IMR-90 (cell line): ENCODE results near the gene B4GALT5. TPM values are rescaled to one million over a fixed set of nuclear protein-coding genes. Genes with fewer than 3 reads are reported as not detected.

ENCODE experiments used
- ATAC-seq: fragments of 200-7000 bp; cut with Tn5 transposase; 2 replicates; pipeline ENCODE4 v1.9.1; 2020; ENCODE audit warnings: low read depth, mild to moderate bottlenecking, moderate library complexity
- BruUV-seq: library from RNA; stranded (reverse); fragments of 400-500 nt; replicated peaks from 2 replicates; lab custom pipeline; 2021; lab: Mats Ljungman, UMichigan
- CTCF ChIA-PET: fragments of 300-600 bp; formaldehyde crosslinking; extraction: SDS; loops from one replicate; lab custom pipeline; 2021; ENCODE audit warnings: antibody characterized with exemption; lab: Yijun Ruan, JAX
- POLR2A ChIA-PET: fragments of 300-600 bp; sonication (Branson Sonifier 250); formaldehyde crosslinking; loops from one replicate; lab custom pipeline; 2022; ENCODE audit warnings: antibody characterized with exemption; ENCODE audit not compliant: unreplicated experiment; lab: Charles Lee
- DNase-seq: peaks from one replicate; pipeline ENCODE4 v3.0.0; 2013
- H2AFZ ChIP-seq: replicated peaks from 2 replicates; pipeline ENCODE3; 2013; ENCODE audit warnings: low read length, mild to moderate bottlenecking; ENCODE audit not compliant: poor library complexity
- H2AK5ac ChIP-seq: 2 replicates; pipeline ENCODE4 v1.6.1; 2013; ENCODE audit warnings: low read depth, low read length, inconsistent platforms
- H2AK9ac ChIP-seq: replicated peaks from 2 replicates; pipeline ENCODE3; 2013; ENCODE audit warnings: mild to moderate bottlenecking, low read depth, low read length, moderate library complexity; ENCODE audit not compliant: poor library complexity
- H2BK120ac ChIP-seq: 2 replicates; pipeline ENCODE4 v1.6.1; 2013; ENCODE audit warnings: low read depth, low read length, inconsistent platforms
- H2BK15ac ChIP-seq: 3 replicates; pipeline ENCODE4 v1.6.1; 2013; ENCODE audit warnings: low read depth, low read length, inconsistent platforms
- H2BK20ac ChIP-seq: 2 replicates; pipeline ENCODE4 v1.6.1; 2013; ENCODE audit warnings: low read depth, mild to moderate bottlenecking, inconsistent platforms, low read length, moderate library complexity
- H2BK5ac ChIP-seq: 2 replicates; pipeline ENCODE4 v1.6.1; 2013; ENCODE audit warnings: mild to moderate bottlenecking, low read depth, low read length, inconsistent platforms; ENCODE audit not compliant: poor library complexity, severe bottlenecking
- H3K14ac ChIP-seq: replicated peaks from 2 replicates; pipeline ENCODE4 v1.6.1; 2013; ENCODE audit warnings: low read depth, low read length, inconsistent platforms
- H3K18ac ChIP-seq: 2 replicates; pipeline ENCODE4 v1.6.1; 2013; ENCODE audit warnings: low read depth, low read length, control low read depth
- H3K23ac ChIP-seq: 2 replicates; pipeline ENCODE4 v1.6.1; 2013; ENCODE audit warnings: low read depth, low read length, inconsistent platforms
- H3K27ac ChIP-seq: 2 replicates; pipeline ENCODE4 v1.5.1; 2013; ENCODE audit warnings: mild to moderate bottlenecking, control low read depth, low read length; ENCODE audit not compliant: insufficient read depth
- H3K27me3 ChIP-seq: 2 replicates; pipeline ENCODE4 v1.6.1; 2013; ENCODE audit warnings: low read length; ENCODE audit not compliant: control insufficient read depth, insufficient read depth
- H3K36me3 ChIP-seq: 2 replicates; pipeline ENCODE4 v1.6.1; 2013; ENCODE audit warnings: low read length, mixed read lengths; ENCODE audit not compliant: control insufficient read depth, insufficient read depth
- H3K4ac ChIP-seq: 2 replicates; pipeline ENCODE4 v1.6.1; 2013; ENCODE audit warnings: low read depth, low read length, inconsistent platforms
- H3K4me1 ChIP-seq: 2 replicates; pipeline ENCODE4 v1.6.1; 2013; ENCODE audit warnings: low read length, mixed read lengths; ENCODE audit not compliant: control insufficient read depth, insufficient read depth
- H3K4me2 ChIP-seq: 2 replicates; pipeline ENCODE4 v1.6.1; 2013; ENCODE audit warnings: low read depth, mild to moderate bottlenecking, control low read depth, low read length, moderate library complexity
- H3K4me3 ChIP-seq: 2 replicates; pipeline ENCODE4 v1.5.1; 2013; ENCODE audit warnings: low read depth, mild to moderate bottlenecking, control low read depth, low read length, moderate library complexity; ENCODE audit not compliant: insufficient read depth
- H3K56ac ChIP-seq: 2 replicates; pipeline ENCODE4 v1.6.1; 2013; ENCODE audit warnings: low read length, inconsistent platforms; ENCODE audit not compliant: insufficient read depth; ENCODE audit errors: extremely low read depth
- H3K79me1 ChIP-seq, 2 experiments: 2 replicates each; pipeline ENCODE4 v1.6.1; 2013; ENCODE audit warnings: low read length in 2 of 2, inconsistent platforms in 1 of 2, low read depth in 1 of 2
- H3K9ac ChIP-seq: 2 replicates; pipeline ENCODE4 v1.6.1; 2013; ENCODE audit warnings: low read depth, low read length, control low read depth
- H3K9me1 ChIP-seq: 2 replicates; pipeline ENCODE4 v1.6.1; 2013; ENCODE audit warnings: low read length, inconsistent platforms; ENCODE audit not compliant: insufficient read depth
- H3K9me3 ChIP-seq: 2 replicates; pipeline ENCODE4 v1.6.1; 2013; ENCODE audit warnings: low read length; ENCODE audit not compliant: control insufficient read depth, insufficient read depth
- H4K20me1 ChIP-seq: 2 replicates; pipeline ENCODE4 v1.6.1; 2013; ENCODE audit warnings: low read length, inconsistent platforms; ENCODE audit not compliant: insufficient read depth
- H4K5ac ChIP-seq: 2 replicates; pipeline ENCODE4 v1.6.1; 2013; ENCODE audit warnings: mild to moderate bottlenecking, low read depth, low read length, control low read depth
- H4K8ac ChIP-seq, 2 experiments: 2 replicates each; pipeline ENCODE4 v1.6.1; 2013; ENCODE audit warnings: low read depth in 2 of 2, low read length in 2 of 2, control low read depth in 1 of 2, inconsistent platforms in 1 of 2
- H4K91ac ChIP-seq: 2 replicates; pipeline ENCODE4 v1.6.1; 2013; ENCODE audit warnings: low read depth, low read length, inconsistent platforms; ENCODE audit not compliant: insufficient read depth
- BHLHE40 ChIP-seq: fragments of 150-350 bp; IDR thresholded peaks from 2 replicates; pipeline ENCODE4 v1.6.1; 2016; ENCODE audit warnings: mild to moderate bottlenecking, low read depth, low read length
- CEBPB ChIP-seq: IDR thresholded peaks from 2 replicates; pipeline ENCODE4 v1.6.1; 2012; ENCODE audit warnings: low read depth, low read length, improper control_type of control experiment
- CHD1 ChIP-seq: IDR thresholded peaks from 2 replicates; pipeline ENCODE4 v1.6.1; 2012; ENCODE audit warnings: low read depth, low read length, improper control_type of control experiment
- MAZ ChIP-seq: IDR thresholded peaks from 2 replicates; pipeline ENCODE4 v1.6.1; 2012; ENCODE audit warnings: low read depth, mild to moderate bottlenecking, low read length, improper control_type of control experiment, moderate library complexity, borderline replicate concordance
- MXI1 ChIP-seq: IDR thresholded peaks from 2 replicates; pipeline ENCODE4 v1.6.1; 2012; ENCODE audit warnings: low read depth, mild to moderate bottlenecking, low read length, moderate library complexity, borderline replicate concordance
- WGBS, 2 experiments: methylation state at CpG; one replicate each; pipeline versions ENCODE4 v1.1.5 to v1.1.7; 2013; ENCODE audit warnings: missing lambda C conversion rate in 2 of 2; ENCODE audit not compliant: insufficient read length in 1 of 2; ENCODE audit errors: extremely low coverage in 2 of 2; 5-methylcytosine and 5-hydroxymethylcytosine counted together
- dilution Hi-C: fragments of 300-500 bp; cut with HindIII; formaldehyde crosslinking; loops from one replicate; pipeline ENCODE4 v1.14.3; 2018; ENCODE audit warnings: low sequenced_read_pairs; ENCODE audit not compliant: unreplicated experiment
- in situ Hi-C: fragments of 300-500 bp; cut with MboI; formaldehyde crosslinking; loops from 3 replicates; pipeline ENCODE4 v1.14.3; 2019; ENCODE audit warnings: low sequenced_read_pairs, inconsistent platforms, mixed read lengths
- intact Hi-C: fragments of 100-400 bp; cut with micrococcal nuclease; formaldehyde crosslinking; loops from 2 replicates; pipeline ENCODE4 v1.10.0; 2022
- polyA plus RNA-seq, 3 experiments: library from polyadenylated mRNA; depleted of rRNA; stranded (reverse); fragments of >200 nt; gene quantifications; 2 replicates each; pipeline ENCODE4 v1.2.3, GENCODE V29; 2012; ENCODE audit warnings: low replicate concordance in 1 of 3
- total RNA-seq: library from RNA; depleted of rRNA; stranded (reverse); fragments of >200 nt; gene quantifications from 2 replicates; pipeline ENCODE4 v1.2.3, GENCODE V29; 2012

B4GALT5 gene
- total and polyA plus RNA-seq, 2 of the 4 experiments (the other 2 are of a cell fraction), result 11.3 to 20.4 TPM

DNA sequence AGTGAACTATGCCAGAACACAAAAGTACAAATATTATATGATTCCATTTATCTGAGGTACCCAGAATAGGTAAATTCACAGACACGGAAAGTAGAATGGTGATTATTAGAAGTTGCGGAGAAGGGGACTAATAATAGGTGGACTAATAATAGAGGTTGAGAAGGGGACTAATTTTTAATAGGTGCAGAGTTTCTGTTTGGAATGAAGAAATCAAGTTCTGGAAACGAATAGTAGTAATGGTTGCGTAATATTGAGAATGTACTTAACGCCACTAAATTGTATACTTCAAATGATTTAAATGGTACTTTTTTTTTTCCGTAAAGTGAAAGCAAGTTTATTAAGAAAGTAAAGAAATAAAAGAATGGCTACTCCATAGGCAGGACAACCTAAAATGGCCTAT lies 33.2 kb downstream of the B4GALT5 start:
- Histone ChIP-seq H2AK9ac (no peak overlapping the region), H2BK15ac (no peak overlapping the region), H3K4me3 (no peak overlapping the region), H4K8ac (no peak overlapping the region), H3K27ac (no peak overlapping the region), H2AK5ac (no peak overlapping the region), H3K79me1 (peaks cover 33 to 93% of the 10 kb centered on the region in 2 experiments), H2BK120ac (no peak overlapping the region), H3K9me1 (peaks cover 32% of the 10 kb centered on the region), H2BK5ac (no peak overlapping the region), H3K23ac (no peak overlapping the region), H3K9me3 (no peaks in the 10 kb centered on the region), H3K27me3 (no peaks in the 10 kb centered on the region), H4K20me1 (peaks cover 56% of the 10 kb centered on the region), H3K36me3 (no peaks in the 10 kb centered on the region), H4K91ac (no peak overlapping the region), H2BK20ac (no peak overlapping the region), H3K4ac (no peak overlapping the region), H2AFZ (no peak overlapping the region), H4K5ac (no peak overlapping the region), H3K4me2 (no peak overlapping the region), H3K14ac (no peak overlapping the region), H3K9ac (no peak overlapping the region), H3K56ac (no peak overlapping the region), H3K4me1 (peaks cover 18% of the 10 kb centered on the region), H3K18ac (no peak overlapping the region)
- DNase-seq (no peak), ATAC-seq (no peak)
- WGBS, 2 experiments, result 100% methylated on average over 1 of the region's 6 CpGs; no CpG with 5 or more reads in 1 of the 2 experiments
- no TSS peak for BruUV-seq
- TF ChIP-seq BHLHE40, result no peak
- TF ChIP-seq CEBPB, result peak; percentile 91
- TF ChIP-seq MXI1, result no peak
- TF ChIP-seq MAZ, result no peak
- no peak for TF ChIP-seq CHD1
- dilution Hi-C loops (no loop called here), intact Hi-C loops (no loop called here), in situ Hi-C loops (no loop called here)
- ChIA-PET CTCF (no interaction called here), POLR2A (no interaction called here)
